Hepatocyte (in vitro differentiated cells): ENCODE results near the gene AQP10.
"Not testable (repeated sequence)": the region's sequence is repeated elsewhere in the genome, so short reads cannot be mapped to it uniquely, and the experiment has no call there.

ENCODE experiments used
- CTCF ChIP-seq: fragments of 200-600 bp; sonication (generic); IDR thresholded peaks from 2 replicates; pipeline ENCODE4 v1.5.1; 2016; ENCODE audit warnings: antibody characterized with exemption, mild to moderate bottlenecking; ENCODE audit not compliant: poor library complexity
- EZH2 ChIP-seq: fragments of 200-600 bp; sonication (generic); IDR thresholded peaks from 2 replicates; pipeline ENCODE4 v1.6.1; 2016; ENCODE audit warnings: antibody characterized with exemption, mild to moderate bottlenecking, borderline replicate concordance
- EZH2phosphoT487 ChIP-seq: fragments of 200-600 bp; sonication (generic); IDR thresholded peaks from one replicate; pipeline ENCODE4 v1.6.1; 2018; ENCODE audit warnings: antibody characterized with exemption, mild to moderate bottlenecking, low read depth, moderate library complexity; ENCODE audit not compliant: unreplicated experiment, severe bottlenecking

GRCh38 chr1:154312229-154313065 lies 8.4 kb upstream of the AQP10 start:
- not testable (repeated sequence) for TF ChIP-seq CTCF, EZH2, EZH2phosphoT487
